Fibroblast of the aortic adventitia (primary cell): ENCODE data around the gene SRP14. TPM values are rescaled to one million over a fixed set of nuclear protein-coding genes. Genes with fewer than 3 reads are reported as not detected.

Experiments used
- DNase-seq: peaks from one replicate; pipeline ENCODE4 v3.0.0-alpha.2; 2010; ENCODE audit warnings: low read depth
- H3K4me3 ChIP-seq: 2 replicates; pipeline ENCODE4 v1.5.1; 2011; ENCODE audit warnings: low read depth, mild to moderate bottlenecking, control low read depth, low read length, moderate library complexity
- total RNA-seq: library from RNA; depleted of rRNA; stranded (reverse); fragments of >200 nt; gene quantifications from 2 replicates; pipeline ENCODE4 v1.2.3, GENCODE V29; 2012; ENCODE audit warnings: low replicate concordance
- TF ChIP-seq, protein P1 (sequence below): IDR thresholded peaks from 2 replicates; pipeline ENCODE4 v1.5.1; 2011; ENCODE audit warnings: mild to moderate bottlenecking, low read length, control low read depth, inconsistent platforms; ENCODE audit not compliant: insufficient read depth

SRP14 gene
- total RNA-seq, 1 donor, result 204 TPM

DNA sequence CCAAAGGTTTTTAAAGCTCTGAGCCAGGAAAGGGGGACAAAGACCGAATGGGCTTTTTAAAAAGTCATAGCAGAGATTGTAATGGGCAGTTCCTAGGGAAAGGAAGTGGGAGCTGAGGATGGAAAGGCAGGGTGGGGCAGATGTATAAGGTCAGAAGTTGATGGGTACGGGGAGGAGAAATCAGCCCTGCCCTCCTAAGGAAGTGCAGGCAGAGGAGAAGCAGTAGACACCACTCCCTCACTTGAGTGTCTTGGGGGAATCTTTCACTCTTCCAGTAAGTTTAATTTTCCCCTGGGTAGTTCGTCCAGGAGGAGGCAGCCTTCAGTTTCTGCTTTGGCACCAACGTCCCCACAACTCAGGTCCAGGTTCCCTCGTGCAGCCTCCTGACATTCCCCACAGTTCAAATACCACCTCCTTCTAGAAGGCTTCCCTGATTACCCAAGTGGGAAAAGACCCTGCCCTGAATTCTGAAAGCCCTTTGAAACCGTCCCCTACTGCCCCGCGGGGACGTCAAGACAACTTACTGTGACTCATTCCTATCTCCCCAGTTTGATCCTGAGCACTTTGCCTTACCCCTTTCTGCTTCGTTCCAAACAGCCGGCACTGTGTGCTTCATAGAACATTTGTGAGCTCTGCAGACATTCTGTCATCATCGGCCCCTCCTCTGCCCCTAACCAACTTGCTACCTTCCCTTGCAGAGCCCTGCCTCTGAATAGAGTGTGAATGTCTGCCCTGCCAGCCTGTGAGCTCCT, 14.3 kb upstream of the SRP14 start:
- TF ChIP-seq, protein P1, sequence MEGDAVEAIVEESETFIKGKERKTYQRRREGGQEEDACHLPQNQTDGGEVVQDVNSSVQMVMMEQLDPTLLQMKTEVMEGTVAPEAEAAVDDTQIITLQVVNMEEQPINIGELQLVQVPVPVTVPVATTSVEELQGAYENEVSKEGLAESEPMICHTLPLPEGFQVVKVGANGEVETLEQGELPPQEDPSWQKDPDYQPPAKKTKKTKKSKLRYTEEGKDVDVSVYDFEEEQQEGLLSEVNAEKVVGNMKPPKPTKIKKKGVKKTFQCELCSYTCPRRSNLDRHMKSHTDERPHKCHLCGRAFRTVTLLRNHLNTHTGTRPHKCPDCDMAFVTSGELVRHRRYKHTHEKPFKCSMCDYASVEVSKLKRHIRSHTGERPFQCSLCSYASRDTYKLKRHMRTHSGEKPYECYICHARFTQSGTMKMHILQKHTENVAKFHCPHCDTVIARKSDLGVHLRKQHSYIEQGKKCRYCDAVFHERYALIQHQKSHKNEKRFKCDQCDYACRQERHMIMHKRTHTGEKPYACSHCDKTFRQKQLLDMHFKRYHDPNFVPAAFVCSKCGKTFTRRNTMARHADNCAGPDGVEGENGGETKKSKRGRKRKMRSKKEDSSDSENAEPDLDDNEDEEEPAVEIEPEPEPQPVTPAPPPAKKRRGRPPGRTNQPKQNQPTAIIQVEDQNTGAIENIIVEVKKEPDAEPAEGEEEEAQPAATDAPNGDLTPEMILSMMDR, result no peak

DNA sequence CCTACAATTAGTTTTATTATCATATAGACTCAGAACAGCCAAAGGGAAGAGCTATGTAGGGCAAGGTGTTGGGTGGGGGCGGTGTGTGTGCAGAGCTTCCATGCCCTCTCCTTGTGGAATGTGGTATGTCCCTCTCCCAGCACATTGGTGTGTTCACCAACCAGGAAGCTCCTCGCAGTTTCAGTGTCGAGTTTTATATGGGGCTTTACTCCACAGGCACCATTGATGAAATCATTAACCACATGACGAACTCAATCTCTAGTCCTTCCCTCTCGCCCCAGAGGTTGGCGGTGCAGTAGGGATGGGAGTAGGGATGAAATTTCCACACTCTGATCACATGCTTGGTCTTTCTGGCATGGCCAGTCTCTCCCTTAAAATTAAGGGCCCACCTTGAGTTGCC, 13.6 kb upstream of the SRP14 start:
- DNase-seq, result no peak
- no peak overlapping the region for H3K4me3 ChIP-seq
- TF ChIP-seq, protein P1, result no peak

More for the DNA sequence above, 14.3 kb upstream of the SRP14 start:
- no peak overlapping the region for H3K4me3 ChIP-seq
- no peak for DNase-seq

DNA sequence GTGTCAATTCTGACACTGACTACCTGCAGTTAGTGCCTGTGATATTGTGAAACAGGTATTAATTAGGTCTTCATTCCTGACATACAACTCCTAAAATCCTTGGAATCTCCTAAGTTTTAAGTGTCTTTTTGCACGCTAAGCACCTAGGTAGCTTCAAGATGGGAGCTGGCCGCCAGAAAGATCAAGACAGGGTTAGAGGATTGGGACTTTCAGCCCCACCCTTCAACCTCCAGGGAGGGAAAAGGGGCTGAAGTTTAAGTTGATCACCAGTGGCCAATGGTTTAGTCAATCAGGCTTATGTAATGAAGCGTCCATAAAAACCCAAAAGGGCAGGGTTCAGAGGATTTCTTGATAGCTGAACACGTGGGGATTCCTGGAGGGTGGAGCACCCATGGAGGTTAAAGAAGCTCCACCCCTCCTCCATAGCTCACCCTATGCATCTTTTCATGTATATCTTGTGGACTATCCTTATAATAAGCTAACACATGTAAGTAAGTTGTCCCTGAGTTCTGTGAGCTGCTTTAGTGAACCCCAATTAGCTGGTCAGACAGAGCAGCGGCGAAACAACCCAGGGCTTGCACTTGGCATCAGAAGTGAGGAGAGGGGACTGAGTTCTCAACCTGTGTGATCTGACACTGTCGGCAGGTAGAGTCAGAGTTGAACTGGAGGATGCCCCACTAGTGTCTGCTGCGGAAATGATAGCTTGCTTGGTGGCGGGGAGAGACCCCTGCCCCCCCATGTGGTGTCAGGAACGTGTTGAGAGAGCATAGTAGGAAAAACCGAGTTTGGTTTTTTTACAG, 12.8 kb upstream of the SRP14 start:
- H3K4me3 ChIP-seq, result no peak overlapping the region
- TF ChIP-seq, protein P1, result no peak
- DNase-seq, result no peak

DNA sequence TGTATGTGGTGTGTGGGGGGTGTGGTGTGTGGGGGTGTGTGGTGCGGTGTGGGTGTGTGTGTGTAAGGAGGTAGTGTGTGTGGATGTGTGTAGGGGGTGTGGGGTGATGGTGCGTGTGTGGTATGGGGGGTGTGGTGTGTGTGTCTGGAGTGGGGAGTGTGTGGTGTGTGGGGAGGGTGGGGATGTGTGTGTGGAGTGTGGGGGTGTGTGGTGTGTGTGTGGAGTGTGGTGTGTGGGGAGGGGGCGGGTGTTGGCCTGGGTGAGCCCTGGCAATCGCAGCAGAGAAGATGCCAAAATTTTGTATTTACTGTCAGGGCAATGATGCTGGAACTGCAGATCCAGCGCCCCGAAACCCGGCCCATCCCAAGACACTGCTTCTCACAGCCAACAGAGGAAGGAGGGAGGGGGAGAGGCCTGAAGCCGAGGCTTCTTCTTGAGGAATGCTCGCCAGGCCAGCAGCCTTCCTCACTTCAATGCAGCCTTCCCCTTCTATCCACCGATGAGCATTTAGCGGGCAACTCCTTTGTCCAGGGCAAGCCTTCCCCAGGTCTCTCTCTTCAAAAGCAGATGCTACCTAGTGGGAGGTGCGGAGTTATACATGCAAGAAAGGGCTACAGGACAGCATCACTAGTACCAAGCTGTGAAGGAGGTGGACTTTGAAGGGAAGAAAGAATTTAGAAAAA, 11.9 kb upstream of the SRP14 start:
- no peak overlapping the region for H3K4me3 ChIP-seq
- peak; percentile 53 for DNase-seq
- TF ChIP-seq, protein P1, result no peak

DNA sequence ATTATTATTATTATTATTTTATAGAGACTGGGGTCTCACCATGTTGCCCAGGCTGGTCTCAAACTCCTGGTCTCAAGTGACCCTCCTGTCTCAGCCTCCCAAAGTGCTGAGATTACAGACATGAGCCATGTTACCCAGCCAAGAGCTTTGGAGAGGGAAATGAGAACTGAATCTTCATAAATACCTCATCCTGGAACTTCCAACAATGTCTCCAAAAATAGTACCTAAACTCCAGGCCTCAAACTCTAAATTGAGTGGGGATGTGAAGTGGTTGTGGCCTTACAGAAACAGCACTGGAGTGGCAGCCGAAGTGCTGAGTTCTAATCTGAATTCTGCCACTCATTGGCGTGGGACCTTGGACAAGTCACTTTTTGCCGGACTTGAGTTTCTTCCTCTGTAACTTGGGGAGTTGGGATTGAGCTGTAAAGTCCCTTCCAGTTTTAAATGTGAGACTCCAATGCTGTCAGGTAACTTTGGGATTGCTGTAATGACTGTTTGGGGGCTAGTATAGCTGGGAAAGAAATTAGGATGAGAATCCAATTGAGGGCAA, 10.0 kb upstream of the SRP14 start:
- no peak for DNase-seq
- TF ChIP-seq, protein P1, result no peak
- H3K4me3 ChIP-seq, result no peak overlapping the region

DNA sequence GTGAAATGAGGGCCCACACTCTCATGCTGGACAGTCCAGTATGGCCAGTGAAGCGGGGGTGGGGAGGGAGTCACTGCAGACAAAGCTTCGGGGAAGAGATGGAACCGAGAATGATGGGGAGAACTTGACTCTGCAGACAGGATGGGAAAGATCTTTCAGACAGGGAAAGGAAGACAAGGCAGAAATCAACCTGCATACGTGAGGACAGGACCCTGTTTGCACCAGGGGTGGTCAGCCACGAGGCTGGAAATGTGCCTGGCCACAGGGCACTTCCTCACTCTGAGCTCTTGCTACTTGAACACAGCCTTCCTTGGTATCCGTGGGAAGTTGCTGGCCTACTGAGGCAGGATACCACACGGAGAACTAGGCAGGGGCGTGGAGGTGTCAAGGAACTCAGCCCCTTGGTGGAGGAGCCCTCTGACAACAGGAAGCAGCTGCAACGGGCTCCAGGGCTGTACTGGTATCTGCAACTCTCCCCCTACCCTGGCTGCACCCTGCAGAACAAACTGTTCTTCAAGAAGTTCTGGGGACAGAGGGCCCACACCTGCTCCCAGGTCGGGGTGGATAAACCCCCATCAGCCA, 9.3 kb upstream of the SRP14 start:
- TF ChIP-seq, protein P1, result no peak
- H3K4me3 ChIP-seq, result no peak overlapping the region
- DNase-seq, result no peak
